GM12865 (cell line): ENCODE measurements around the gene MYO1G.

ENCODE experiments used
- DNase-seq: peaks from one replicate; pipeline ENCODE4 v3.0.0; 2010; ENCODE audit warnings: low read depth
- H3K4me3 ChIP-seq: 2 replicates; pipeline ENCODE4 v1.5.1; 2011; ENCODE audit warnings: mild to moderate bottlenecking, low read depth, low read length, control low read depth
- TF ChIP-seq, protein P1 (sequence below): IDR thresholded peaks from 2 replicates; pipeline ENCODE4 v1.5.1; 2011; ENCODE audit warnings: low read length, control low read depth, low read depth, inconsistent platforms; ENCODE audit not compliant: insufficient read depth; ENCODE audit errors: missing control alignments

MYO1G gene

DNA sequence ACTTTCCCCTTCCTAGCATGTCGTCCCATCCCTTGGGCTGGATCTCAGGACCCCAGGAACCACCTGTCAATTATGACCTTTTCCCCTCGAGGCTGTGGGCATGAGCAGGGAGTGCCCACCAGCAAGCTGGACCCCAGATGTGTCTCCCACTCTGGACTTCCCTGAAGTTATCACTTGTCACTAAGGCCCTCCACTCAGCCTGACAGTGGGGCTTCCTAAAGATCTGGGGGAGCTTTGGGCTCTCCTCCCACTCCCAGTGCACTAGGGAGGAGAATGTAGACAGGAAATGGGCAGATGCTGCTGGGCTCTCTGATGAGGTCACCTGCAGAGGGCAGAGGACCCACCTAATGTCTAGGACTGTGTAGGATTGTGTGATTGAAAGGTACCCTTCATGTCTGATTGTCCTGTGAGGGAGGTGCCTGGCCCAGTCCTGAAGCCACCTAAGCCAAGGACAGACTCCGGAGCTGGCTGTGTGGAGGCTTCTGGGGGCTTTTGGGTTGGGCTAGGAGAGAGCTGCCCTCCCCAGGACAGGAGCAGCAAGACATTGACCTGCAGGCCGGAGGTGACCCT is 18.7 kb downstream of the MYO1G start:
- DNase-seq, result peak; percentile 23
- TF ChIP-seq, protein P1, sequence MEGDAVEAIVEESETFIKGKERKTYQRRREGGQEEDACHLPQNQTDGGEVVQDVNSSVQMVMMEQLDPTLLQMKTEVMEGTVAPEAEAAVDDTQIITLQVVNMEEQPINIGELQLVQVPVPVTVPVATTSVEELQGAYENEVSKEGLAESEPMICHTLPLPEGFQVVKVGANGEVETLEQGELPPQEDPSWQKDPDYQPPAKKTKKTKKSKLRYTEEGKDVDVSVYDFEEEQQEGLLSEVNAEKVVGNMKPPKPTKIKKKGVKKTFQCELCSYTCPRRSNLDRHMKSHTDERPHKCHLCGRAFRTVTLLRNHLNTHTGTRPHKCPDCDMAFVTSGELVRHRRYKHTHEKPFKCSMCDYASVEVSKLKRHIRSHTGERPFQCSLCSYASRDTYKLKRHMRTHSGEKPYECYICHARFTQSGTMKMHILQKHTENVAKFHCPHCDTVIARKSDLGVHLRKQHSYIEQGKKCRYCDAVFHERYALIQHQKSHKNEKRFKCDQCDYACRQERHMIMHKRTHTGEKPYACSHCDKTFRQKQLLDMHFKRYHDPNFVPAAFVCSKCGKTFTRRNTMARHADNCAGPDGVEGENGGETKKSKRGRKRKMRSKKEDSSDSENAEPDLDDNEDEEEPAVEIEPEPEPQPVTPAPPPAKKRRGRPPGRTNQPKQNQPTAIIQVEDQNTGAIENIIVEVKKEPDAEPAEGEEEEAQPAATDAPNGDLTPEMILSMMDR, result no peak
- H3K4me3 ChIP-seq, result no peak overlapping the region

DNA sequence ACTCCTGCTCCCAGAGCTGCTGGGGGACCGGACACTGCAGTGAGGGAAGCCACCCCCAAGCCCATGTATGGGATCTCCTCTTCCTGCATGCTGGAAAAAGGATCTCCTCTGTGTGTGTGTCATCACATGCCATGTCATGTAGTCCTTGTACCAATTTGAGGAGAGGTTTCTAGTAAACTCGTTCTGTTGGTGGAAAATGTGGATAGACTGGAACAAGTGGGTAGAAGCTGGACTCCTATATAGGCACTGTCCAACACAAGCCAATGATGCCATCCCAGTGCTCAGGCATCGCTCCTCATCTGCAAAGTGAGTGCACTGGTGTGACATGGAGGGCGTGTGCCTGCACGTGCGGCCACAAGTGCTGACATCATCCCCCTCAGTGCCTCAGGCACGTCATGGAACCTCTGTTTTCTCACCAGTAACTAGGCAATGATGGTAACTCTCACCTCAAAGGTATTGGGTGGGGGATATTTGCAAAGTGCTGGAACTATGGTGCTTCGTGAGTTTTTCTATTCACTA is 19.3 kb downstream of the MYO1G start:
- H3K4me3 ChIP-seq, result no peak overlapping the region
- peak; percentile 48 for DNase-seq
- TF ChIP-seq, protein P1, result no peak

DNA sequence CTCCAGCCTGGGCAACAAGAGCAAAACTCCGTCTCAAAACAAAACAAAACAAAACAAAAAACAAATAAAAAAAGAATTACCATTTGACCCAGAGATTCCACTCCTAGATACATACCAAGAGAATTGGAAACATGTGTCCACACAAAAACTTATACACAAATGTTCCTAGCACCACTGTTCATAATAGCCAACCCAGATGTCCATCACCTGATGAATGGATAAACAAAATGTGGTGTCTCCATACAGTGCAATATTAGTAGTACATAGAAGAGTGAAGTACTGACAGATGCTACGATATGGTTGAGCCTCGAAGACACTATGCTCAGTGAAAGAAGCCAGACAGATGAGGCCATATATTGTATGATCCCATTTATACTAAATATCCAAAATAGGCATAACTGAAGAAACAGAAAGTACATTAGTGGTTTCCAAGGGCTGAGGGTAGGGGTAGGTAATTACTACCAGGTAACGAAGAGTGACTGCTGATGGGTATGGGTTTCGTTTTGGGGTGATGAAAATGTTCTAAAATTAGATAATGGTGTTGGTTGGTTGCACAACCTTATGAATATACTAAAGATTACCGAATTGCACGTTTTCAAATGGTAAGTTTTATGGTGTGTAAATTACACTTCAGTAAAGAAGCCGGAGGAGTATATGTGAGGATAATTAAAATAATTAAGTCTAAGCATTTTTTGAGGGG is 20.0 kb downstream of the MYO1G start:
- peak; percentile 48 for DNase-seq
- no peak overlapping the region for H3K4me3 ChIP-seq
- TF ChIP-seq, protein P1, result no peak

DNA sequence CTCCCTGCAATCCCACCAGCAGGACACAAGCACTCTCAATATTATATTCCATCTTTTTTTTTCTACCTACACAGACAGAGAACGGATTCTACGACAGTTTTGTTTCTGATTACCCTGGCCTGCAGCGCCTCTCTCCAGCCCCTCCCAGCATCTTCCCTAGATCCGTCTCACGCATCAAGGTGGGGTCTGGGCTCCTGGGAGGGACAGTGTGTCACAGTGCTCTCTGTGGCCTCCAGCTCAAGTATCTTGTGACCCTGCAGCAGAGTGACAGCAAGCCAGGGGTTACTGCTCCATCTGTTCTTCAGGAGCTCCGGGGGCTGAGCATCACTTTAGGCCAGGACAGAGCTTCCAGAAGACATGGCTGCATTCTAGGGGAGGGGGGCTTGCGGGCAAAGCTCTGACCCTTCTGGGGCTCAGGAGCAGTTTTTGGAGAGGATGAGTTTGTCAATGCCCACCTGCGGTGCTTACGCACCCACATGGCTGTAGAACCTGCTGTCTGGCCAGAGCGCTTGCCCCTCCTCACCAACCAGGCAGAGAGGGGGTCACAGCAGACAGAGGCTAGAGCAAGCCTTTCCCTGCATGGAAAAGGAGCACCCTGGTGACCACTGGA is 22.6 kb downstream of the MYO1G start:
- TF ChIP-seq, protein P1, result no peak
- no peak overlapping the region for H3K4me3 ChIP-seq
- no peak for DNase-seq

DNA sequence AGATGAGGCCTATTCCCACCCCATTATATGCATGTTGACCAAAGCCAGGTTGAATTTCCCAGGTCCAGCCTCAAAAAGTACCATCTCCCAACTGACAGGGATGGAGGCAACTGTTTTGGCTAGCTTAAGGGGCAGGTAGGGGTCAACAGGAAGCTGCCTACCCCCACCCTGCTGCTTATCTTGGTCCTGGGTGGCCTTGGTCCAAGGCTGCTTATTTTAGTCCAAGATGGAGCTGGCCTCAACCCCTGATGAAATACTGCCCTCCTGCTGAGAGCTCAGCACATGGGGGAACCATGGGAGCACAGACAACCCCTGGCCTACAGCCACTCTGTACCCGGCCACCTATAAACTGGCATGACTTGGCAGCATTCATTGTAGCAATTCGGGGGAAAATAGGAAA is 23.1 kb downstream of the MYO1G start:
- no peak for DNase-seq
- TF ChIP-seq, protein P1, result no peak

DNA sequence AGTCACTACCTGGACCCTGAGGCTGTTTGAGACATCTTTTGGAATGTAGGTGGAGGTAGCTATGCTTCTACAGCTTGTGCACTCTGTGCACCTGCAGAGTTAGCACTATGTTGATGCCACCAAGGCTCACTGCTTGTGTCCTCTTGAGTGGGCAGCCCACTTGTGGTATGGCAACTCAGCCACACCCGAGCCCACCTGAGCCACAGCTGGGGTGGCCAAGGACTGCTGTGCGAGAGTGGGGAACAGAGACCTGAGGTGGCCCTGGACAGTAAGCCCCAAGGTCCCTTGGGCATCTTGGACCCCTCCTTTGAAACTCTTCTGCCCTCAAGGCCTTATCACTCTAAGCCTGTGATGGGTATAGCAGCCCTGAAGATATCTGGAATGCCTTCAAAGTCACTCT is 25.7 kb downstream of the MYO1G start:
- no peak for DNase-seq
- no peak overlapping the region for H3K4me3 ChIP-seq
- TF ChIP-seq, protein P1, result no peak

More for the DNA sequence above, 23.1 kb downstream of the MYO1G start:
- H3K4me3 ChIP-seq, result no peak overlapping the region
